ENCODE data around the gene ASAP2.

The ASAP2 gene

GRCh38 chr2:9168821-9169221, 37.8 kb upstream of the ASAP2 start:
- no peaks in the 10 kb centered on the region for H3K36me3 ChIP-seq (ENCODE audit: insufficient read depth, low read length)
- no peaks in the 10 kb centered on the region for H4K20me1 ChIP-seq (ENCODE audit: insufficient read depth, low read length)
- no peaks in the 10 kb centered on the region for H3K79me2 ChIP-seq (ENCODE audit: insufficient read depth, low read length)
- H3K27ac ChIP-seq (ENCODE audit: low read length) = no peak overlapping the region
- no peak overlapping the region for H2AFZ ChIP-seq (ENCODE audit: low read depth, low read length)
- ATAC-seq (ENCODE audit: insufficient read depth, low read depth) (no peak; the same call in 2 of the 3 replicates), DNase-seq (no peak)
- H3K4me3 ChIP-seq (ENCODE audit: low read depth in 1 of 2, low read length in 2 of 2) = no peak overlapping the region
- H3K9ac ChIP-seq (ENCODE audit: low read depth, low read length) = no peak overlapping the region
- TF ChIP-seq EZH2 (IDR thresholded peaks at IDR 0.05; ENCODE audit: borderline replicate concordance, low read depth, low read length, severe bottlenecking) (no peak), CTCF (IDR thresholded peaks at IDR 0.05; ENCODE audit: borderline replicate concordance, extremely low read depth, low read length, poor library complexity, severe bottlenecking) (no peak)
- no peaks in the 10 kb centered on the region for H3K27me3 ChIP-seq (ENCODE audit: insufficient read depth, low read length, poor library complexity)
- H3K4me1 ChIP-seq (ENCODE audit: insufficient read depth, low read length) = no peaks in the 10 kb centered on the region
- no peaks in the 10 kb centered on the region for H3K9me3 ChIP-seq (ENCODE audit: insufficient read depth, low read length, severe bottlenecking)
- no peak overlapping the region for H3K4me2 ChIP-seq (ENCODE audit: insufficient read depth, low read length)

- Histone ChIP-seq H3K4me2 (ENCODE audit: insufficient read depth, low read length) (no peak overlapping the region), H3K79me2 (ENCODE audit: insufficient read depth, low read length) (no peaks in the 10 kb centered on the region), H3K4me1 (ENCODE audit: insufficient read depth, low read length) (no peaks in the 10 kb centered on the region), H4K20me1 (ENCODE audit: insufficient read depth, low read length) (no peaks in the 10 kb centered on the region), H3K27me3 (ENCODE audit: insufficient read depth, low read length, poor library complexity) (no peaks in the 10 kb centered on the region), H3K9me3 (ENCODE audit: insufficient read depth, low read length, severe bottlenecking) (no peaks in the 10 kb centered on the region), H3K9ac (ENCODE audit: low read depth, low read length) (no peak overlapping the region), H2AFZ (ENCODE audit: low read depth, low read length) (no peak overlapping the region), H3K4me3 (ENCODE audit: low read depth in 1 of 2, low read length in 2 of 2) (no peak overlapping the region), H3K27ac (ENCODE audit: low read length) (no peak overlapping the region), H3K36me3 (ENCODE audit: insufficient read depth, low read length) (no peaks in the 10 kb centered on the region)
- DNase-seq = no peak
- no peak for ATAC-seq (ENCODE audit: insufficient read depth, low read depth)
- no peak for TF ChIP-seq EZH2 (IDR thresholded peaks at IDR 0.05; ENCODE audit: borderline replicate concordance, low read depth, low read length, severe bottlenecking)
- no peak for TF ChIP-seq CTCF (IDR thresholded peaks at IDR 0.05; ENCODE audit: borderline replicate concordance, extremely low read depth, low read length, poor library complexity, severe bottlenecking)
Measured at GRCh38 chr2:9169349-9170107, 37.1 kb upstream of the ASAP2 start.

- H4K20me1 ChIP-seq (ENCODE audit: insufficient read depth, low read length) = no peaks in the 10 kb centered on the region
- no peak for DNase-seq
- no peaks in the 10 kb centered on the region for H3K9me3 ChIP-seq (ENCODE audit: insufficient read depth, low read length, severe bottlenecking)
- no peak overlapping the region for H3K27ac ChIP-seq (ENCODE audit: low read length)
- ATAC-seq (ENCODE audit: insufficient read depth, low read depth) = no peak
- H3K4me1 ChIP-seq (ENCODE audit: insufficient read depth, low read length) = no peaks in the 10 kb centered on the region
- H3K4me3 ChIP-seq (ENCODE audit: low read depth in 1 of 2, low read length in 2 of 2) = no peak overlapping the region
- H2AFZ ChIP-seq (ENCODE audit: low read depth, low read length) = no peak overlapping the region
- no peak overlapping the region for H3K9ac ChIP-seq (ENCODE audit: low read depth, low read length)
- H3K36me3 ChIP-seq (ENCODE audit: insufficient read depth, low read length) = no peaks in the 10 kb centered on the region
- no peaks in the 10 kb centered on the region for H3K27me3 ChIP-seq (ENCODE audit: insufficient read depth, low read length, poor library complexity)
- no peak overlapping the region for H3K4me2 ChIP-seq (ENCODE audit: insufficient read depth, low read length)
- TF ChIP-seq EZH2 (IDR thresholded peaks at IDR 0.05; ENCODE audit: borderline replicate concordance, low read depth, low read length, severe bottlenecking) (no peak), CTCF (IDR thresholded peaks at IDR 0.05; ENCODE audit: borderline replicate concordance, extremely low read depth, low read length, poor library complexity, severe bottlenecking) (no peak)
- no peaks in the 10 kb centered on the region for H3K79me2 ChIP-seq (ENCODE audit: insufficient read depth, low read length)
Measured at GRCh38 chr2:9170458-9171130, 36.0 kb upstream of the ASAP2 start.
